ENCODE results near the gene AFF3.
"Not testable (repeated sequence)": the region's sequence is repeated elsewhere in the genome, so short reads cannot be mapped to it uniquely, and the experiment has no call there.

The AFF3 gene

DNA sequence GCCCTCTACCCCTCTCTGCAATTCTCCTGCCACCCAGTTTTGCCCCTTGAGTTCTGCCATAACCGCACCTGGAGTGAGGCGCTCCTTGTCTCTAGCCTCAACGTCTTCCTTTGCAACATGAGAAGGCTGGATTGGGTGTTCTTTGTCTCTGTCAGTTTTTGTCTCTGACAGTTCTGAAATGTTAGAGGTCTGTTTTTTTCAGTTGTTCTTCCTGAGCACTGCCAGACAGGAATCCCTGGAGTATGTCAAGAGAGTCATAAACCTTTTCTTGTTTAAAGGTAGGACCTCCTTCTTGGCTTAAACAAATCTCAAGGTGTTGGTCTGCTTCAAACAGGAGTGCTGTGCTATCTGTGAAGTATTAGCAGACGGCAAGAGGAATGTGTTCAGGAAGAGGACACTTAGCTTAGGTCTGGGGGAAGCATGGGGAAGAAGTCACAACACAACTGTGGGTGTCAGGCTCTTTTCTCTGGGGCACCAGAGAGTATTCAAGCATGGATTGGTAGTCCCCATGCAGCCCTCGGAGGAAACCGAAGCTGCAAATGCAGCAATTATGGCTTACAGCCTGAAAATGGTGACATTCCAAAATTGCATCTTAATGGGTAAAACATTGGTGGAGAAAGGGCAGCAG, 32.3 kb downstream of the AFF3 start:
- H3K9ac ChIP-seq (ENCODE audit: low read length): no peak overlapping the region
- H3K4me1 ChIP-seq (ENCODE audit: low read length): peaks cover 81% of the 10 kb centered on the region
- H3K4me2 ChIP-seq (ENCODE audit: low read length): peak overlapping the region; percentile 74
- H3K27me3 ChIP-seq (ENCODE audit: low read depth, low read length): no peaks in the 10 kb centered on the region
- H4K20me1 ChIP-seq (ENCODE audit: insufficient read depth, low read length): peaks cover 30% of the 10 kb centered on the region; the same call in 1 of the 2 replicates
- no peaks in the 10 kb centered on the region for H3K9me3 ChIP-seq (ENCODE audit: insufficient read depth, low read length)
- peaks cover 40% of the 10 kb centered on the region for H3K36me3 ChIP-seq (replicated peaks; ENCODE audit: low read depth, low read length)
- H3K4me3 ChIP-seq (ENCODE audit: low read length): no peak overlapping the region
- H3K27ac ChIP-seq (ENCODE audit: low read length): peak overlapping the region; percentile 62
- no peak overlapping the region for H2AFZ ChIP-seq (ENCODE audit: low read depth, low read length)
- H3K79me2 ChIP-seq (ENCODE audit: low read length): peaks cover 57% of the 10 kb centered on the region
- no peak for TF ChIP-seq EZH2phosphoT487 (IDR thresholded peaks at IDR 0.05; ENCODE audit: low read depth)
- TF ChIP-seq, protein P1, sequence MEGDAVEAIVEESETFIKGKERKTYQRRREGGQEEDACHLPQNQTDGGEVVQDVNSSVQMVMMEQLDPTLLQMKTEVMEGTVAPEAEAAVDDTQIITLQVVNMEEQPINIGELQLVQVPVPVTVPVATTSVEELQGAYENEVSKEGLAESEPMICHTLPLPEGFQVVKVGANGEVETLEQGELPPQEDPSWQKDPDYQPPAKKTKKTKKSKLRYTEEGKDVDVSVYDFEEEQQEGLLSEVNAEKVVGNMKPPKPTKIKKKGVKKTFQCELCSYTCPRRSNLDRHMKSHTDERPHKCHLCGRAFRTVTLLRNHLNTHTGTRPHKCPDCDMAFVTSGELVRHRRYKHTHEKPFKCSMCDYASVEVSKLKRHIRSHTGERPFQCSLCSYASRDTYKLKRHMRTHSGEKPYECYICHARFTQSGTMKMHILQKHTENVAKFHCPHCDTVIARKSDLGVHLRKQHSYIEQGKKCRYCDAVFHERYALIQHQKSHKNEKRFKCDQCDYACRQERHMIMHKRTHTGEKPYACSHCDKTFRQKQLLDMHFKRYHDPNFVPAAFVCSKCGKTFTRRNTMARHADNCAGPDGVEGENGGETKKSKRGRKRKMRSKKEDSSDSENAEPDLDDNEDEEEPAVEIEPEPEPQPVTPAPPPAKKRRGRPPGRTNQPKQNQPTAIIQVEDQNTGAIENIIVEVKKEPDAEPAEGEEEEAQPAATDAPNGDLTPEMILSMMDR (IDR thresholded peaks at IDR 0.05; ENCODE audit: low read depth, low read length): no peak

DNA sequence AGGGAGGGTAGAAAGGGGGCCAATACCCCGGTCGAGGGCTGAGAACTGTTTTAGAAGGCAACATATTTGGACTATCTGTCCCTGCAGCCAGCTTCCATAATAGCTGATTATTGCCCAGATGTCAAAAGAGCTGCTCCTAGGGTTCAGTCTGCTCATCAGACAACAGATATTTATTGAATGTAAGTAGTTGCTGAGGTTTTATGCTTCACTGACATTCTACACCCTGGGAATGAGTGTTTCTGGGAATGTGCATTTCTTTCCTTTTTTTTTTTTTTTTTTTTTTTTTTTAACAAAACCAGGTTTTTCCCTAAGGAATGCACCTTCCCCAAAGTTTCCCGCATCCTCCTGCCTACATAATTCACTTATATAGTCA, 33.8 kb downstream of the AFF3 start:
- peaks cover 34% of the 10 kb centered on the region for H3K36me3 ChIP-seq (replicated peaks; ENCODE audit: low read depth, low read length)
- not testable (repeated sequence) for H3K27me3 ChIP-seq (ENCODE audit: low read depth, low read length); H3K27ac ChIP-seq (ENCODE audit: low read length); H2AFZ ChIP-seq (ENCODE audit: low read depth, low read length); H3K9ac ChIP-seq (ENCODE audit: low read length); H3K4me2 ChIP-seq (ENCODE audit: low read length); H3K9me3 ChIP-seq (ENCODE audit: insufficient read depth, low read length); H3K4me3 ChIP-seq (ENCODE audit: low read length)
- H4K20me1 ChIP-seq (ENCODE audit: insufficient read depth, low read length): peaks cover 30% of the 10 kb centered on the region; the same call in 1 of the 2 replicates
- H3K4me1 ChIP-seq (ENCODE audit: low read length): peaks cover 68% of the 10 kb centered on the region
- H3K79me2 ChIP-seq (ENCODE audit: low read length): peaks cover 56% of the 10 kb centered on the region

DNA sequence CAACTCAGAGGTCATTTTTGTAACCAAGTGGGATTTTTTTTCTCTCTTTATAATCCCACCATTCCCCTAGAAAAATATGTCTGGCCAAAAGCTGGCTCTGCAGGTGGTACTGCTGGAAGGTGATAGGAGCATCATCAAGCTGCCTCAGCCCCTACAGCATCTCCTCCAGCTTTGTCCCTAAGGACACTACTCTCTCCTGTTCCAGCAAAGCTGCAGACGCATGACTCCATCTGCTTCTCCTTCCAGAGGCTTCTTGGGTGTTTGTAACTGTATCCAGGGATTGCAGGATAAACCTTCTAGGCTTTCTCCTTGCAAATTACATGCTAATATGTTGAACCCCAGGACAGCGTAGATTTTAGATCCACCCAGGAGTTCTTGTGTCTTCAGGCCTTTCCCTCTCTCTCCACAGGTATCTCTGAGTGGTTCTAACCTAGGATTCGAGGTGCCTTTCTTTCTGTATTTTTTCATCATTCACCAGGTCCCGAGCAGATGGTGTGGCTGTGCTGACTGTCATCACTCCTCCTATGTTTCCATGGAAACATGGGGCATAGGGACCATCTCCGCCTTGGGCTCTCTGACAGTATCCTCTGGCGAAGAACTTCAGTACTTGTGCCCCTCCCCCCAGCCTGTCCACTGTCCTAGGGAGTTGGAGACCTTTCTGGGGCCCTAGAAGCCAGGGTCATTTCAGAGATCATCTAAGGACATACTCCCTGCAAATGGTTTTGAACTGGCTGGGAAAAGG, 34.3 kb downstream of the AFF3 start:
- H3K9me3 ChIP-seq (ENCODE audit: insufficient read depth, low read length): no peaks in the 10 kb centered on the region
- TF ChIP-seq EZH2phosphoT487 (IDR thresholded peaks at IDR 0.05; ENCODE audit: low read depth): no peak
- TF ChIP-seq, protein P1 (IDR thresholded peaks at IDR 0.05; ENCODE audit: low read depth, low read length): no peak
- H2AFZ ChIP-seq (ENCODE audit: low read depth, low read length): no peak overlapping the region
- H4K20me1 ChIP-seq (ENCODE audit: insufficient read depth, low read length): peaks cover 27% of the 10 kb centered on the region; the same call in 1 of the 2 replicates
- peaks cover 63% of the 10 kb centered on the region for H3K4me1 ChIP-seq (ENCODE audit: low read length)
- no peak overlapping the region for H3K27ac ChIP-seq (ENCODE audit: low read length)
- H3K4me3 ChIP-seq (ENCODE audit: low read length): no peak overlapping the region
- no peak overlapping the region for H3K4me2 ChIP-seq (ENCODE audit: low read length)
- H3K27me3 ChIP-seq (ENCODE audit: low read depth, low read length): no peaks in the 10 kb centered on the region
- no peak overlapping the region for H3K9ac ChIP-seq (ENCODE audit: low read length)
- peaks cover 50% of the 10 kb centered on the region for H3K79me2 ChIP-seq (ENCODE audit: low read length)
- H3K36me3 ChIP-seq (replicated peaks; ENCODE audit: low read depth, low read length): peaks cover 31% of the 10 kb centered on the region

DNA sequence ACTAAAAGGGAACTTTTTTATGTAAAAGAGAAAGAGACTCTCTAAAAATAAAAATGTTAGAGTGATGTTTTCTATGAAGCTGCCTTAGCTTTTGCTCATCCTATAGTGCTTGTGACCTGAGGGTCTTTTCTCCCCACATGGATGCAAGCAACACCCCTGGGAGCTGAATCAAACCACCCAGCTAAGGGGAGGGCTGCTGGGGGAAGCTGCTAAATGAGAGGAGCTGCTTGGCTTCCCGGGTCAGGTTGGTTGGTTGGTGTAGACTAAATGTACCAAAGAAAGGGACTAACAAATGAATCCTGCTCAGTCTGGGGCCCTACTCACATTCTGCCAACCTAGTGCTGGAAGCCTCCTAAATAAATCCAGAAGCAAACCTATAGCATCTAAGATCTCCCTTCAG, 35.0 kb downstream of the AFF3 start:
- Histone ChIP-seq H3K36me3 (replicated peaks; ENCODE audit: low read depth, low read length) (peaks cover 25% of the 10 kb centered on the region), H3K4me2 (ENCODE audit: low read length) (no peak overlapping the region)

More for the DNA sequence above, 35.0 kb downstream of the AFF3 start:
- H3K4me1 ChIP-seq (ENCODE audit: low read length): peaks cover 58% of the 10 kb centered on the region
- peaks cover 44% of the 10 kb centered on the region for H3K79me2 ChIP-seq (ENCODE audit: low read length)
- no peak overlapping the region for H3K27ac ChIP-seq (ENCODE audit: low read length)
- H2AFZ ChIP-seq (ENCODE audit: low read depth, low read length): no peak overlapping the region
- H3K4me3 ChIP-seq (ENCODE audit: low read length): no peak overlapping the region
- no peaks in the 10 kb centered on the region for H3K27me3 ChIP-seq (ENCODE audit: low read depth, low read length)
- TF ChIP-seq, protein P1 (IDR thresholded peaks at IDR 0.05; ENCODE audit: low read depth, low read length): no peak
- no peak for TF ChIP-seq EZH2phosphoT487 (IDR thresholded peaks at IDR 0.05; ENCODE audit: low read depth)
- no peak overlapping the region for H3K9ac ChIP-seq (ENCODE audit: low read length)
- peaks cover 27% of the 10 kb centered on the region; the same call in 1 of the 2 replicates for H4K20me1 ChIP-seq (ENCODE audit: insufficient read depth, low read length)
- no peaks in the 10 kb centered on the region for H3K9me3 ChIP-seq (ENCODE audit: insufficient read depth, low read length)
